ENCODE results near the gene HOXC5. TPM values are rescaled to one million over a fixed set of nuclear protein-coding genes. Genes with fewer than 3 reads are reported as not detected.

Gene HOXC5
- total RNA-seq, 3 donors from 2014 or later: not detected

GRCh38 chr12:54000116-54001114 lies 32.4 kb upstream of the HOXC5 start, which contains the start of gene HOXC9:
TSS of gene HOXC9 (plus strand) at chr12:54000161. CDS start at chr12:54000189, 28 bp downstream.
- DNase-seq (no peak), ATAC-seq (no peak)
- Mint-ChIP-seq H3K27me3 (ENCODE audit: low read depth) (peaks cover 93% of the 10 kb centered on the region), H3K36me3 (ENCODE audit: insufficient read depth) (no peaks in the 10 kb centered on the region), H3K4me1 (ENCODE audit: low read depth) (peaks cover 24% of the 10 kb centered on the region), H3K9me3 (no peaks in the 10 kb centered on the region), H3K4me3 (peak within 1 kb of the TSS; percentile 13)

GRCh38 chr12:54001283-54002187 lies 31.3 kb upstream of the HOXC5 start:
- Mint-ChIP-seq H3K4me3 (no peak overlapping the region), H3K4me1 (ENCODE audit: low read depth) (peaks cover 23% of the 10 kb centered on the region)

DNA sequence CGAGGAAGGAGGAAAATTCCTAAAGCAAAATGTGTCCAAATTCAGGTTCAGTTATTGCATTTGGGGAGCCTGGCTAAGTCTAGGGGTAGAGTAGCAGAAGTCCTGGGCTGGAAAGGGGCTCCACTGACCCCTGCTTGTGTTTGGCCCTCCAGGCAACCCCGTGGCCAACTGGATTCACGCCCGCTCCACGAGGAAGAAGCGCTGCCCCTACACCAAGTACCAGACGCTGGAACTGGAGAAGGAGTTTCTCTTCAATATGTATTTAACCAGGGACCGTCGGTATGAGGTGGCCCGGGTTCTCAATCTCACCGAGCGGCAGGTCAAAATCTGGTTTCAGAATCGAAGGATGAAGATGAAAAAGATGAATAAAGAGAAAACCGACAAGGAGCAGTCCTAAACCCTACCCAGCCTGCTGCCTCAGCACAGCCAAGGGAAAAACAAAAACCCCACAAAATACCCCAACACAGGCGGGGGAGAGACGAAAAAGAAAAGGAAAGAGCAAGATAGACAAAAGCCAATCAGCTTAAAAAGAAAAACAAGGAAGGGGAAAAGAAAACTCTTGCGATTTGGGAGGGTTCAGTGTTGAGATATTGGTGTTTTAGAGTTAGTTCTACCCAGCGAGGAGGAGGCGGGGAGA lies 30.5 kb upstream of the HOXC5 start:
- ATAC-seq (no peak), DNase-seq (no peak)
- no peaks in the 10 kb centered on the region for H3K36me3 Mint-ChIP-seq (ENCODE audit: insufficient read depth)
- peaks cover 98% of the 10 kb centered on the region for H3K27me3 Mint-ChIP-seq (ENCODE audit: low read depth)
- no peak overlapping the region for H3K4me3 Mint-ChIP-seq
- H3K4me1 Mint-ChIP-seq (ENCODE audit: low read depth): peaks cover 18% of the 10 kb centered on the region
- H3K9me3 Mint-ChIP-seq: no peaks in the 10 kb centered on the region

More at GRCh38 chr12:54001283-54002187, 31.3 kb upstream of the HOXC5 start:
- no peaks in the 10 kb centered on the region for H3K36me3 Mint-ChIP-seq (ENCODE audit: insufficient read depth)
- H3K27me3 Mint-ChIP-seq (ENCODE audit: low read depth): peaks cover 95% of the 10 kb centered on the region
- DNase-seq (no peak), ATAC-seq (no peak)
- H3K9me3 Mint-ChIP-seq: no peaks in the 10 kb centered on the region

DNA sequence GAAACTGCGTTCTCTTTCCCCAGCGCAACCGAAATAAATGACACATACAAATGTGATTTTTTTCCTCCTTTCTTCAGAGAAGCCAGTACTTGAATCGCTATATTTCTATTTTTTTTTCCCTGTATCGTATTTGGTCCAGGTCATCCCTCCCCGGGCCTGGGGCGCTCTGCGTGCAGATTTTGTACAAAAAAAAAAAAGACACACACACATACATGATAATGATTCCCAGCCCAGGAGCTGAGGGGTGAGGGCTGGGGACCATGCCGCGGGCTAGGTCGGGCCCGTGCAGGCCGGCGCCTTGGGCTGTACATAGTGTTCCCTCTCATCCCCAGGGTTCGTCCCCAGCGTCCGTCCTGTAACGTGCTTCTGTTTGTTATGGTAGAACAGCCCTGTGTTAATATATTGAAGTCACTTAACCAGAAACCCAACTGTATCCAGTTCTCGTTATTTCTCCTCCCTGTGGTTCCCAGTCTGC lies 29.9 kb upstream of the HOXC5 start:
- H3K4me3 Mint-ChIP-seq: no peak overlapping the region
- ATAC-seq (no peak), DNase-seq (no peak)
- peaks cover 14% of the 10 kb centered on the region for H3K4me1 Mint-ChIP-seq (ENCODE audit: low read depth)
- no peaks in the 10 kb centered on the region for H3K9me3 Mint-ChIP-seq
- peaks cover 98% of the 10 kb centered on the region for H3K27me3 Mint-ChIP-seq (ENCODE audit: low read depth)
- H3K36me3 Mint-ChIP-seq (ENCODE audit: insufficient read depth): no peaks in the 10 kb centered on the region

DNA sequence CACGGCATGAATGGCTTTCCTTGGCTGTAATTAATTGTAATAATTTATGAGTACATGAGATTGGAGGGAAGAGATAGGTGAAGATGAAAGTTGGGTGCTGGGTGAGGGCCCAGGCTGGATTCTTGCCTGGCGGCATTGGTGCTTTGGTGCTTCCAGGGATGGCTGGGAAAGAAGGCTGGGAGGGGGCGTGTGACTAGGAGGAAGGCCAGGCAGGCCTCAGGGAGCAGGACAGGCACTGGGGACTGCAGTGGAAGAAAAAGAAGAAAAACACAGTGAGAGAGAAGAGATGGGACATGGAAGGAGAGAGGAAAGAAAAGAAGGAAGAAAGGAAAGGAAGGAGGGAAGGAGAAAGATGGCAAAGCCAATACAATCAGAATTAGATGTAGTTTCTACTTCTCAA lies 29.2 kb upstream of the HOXC5 start:
- Mint-ChIP-seq H3K4me3 (no peak overlapping the region), H3K4me1 (ENCODE audit: low read depth) (peaks cover 14% of the 10 kb centered on the region), H3K9me3 (no peaks in the 10 kb centered on the region), H3K36me3 (ENCODE audit: insufficient read depth) (no peaks in the 10 kb centered on the region), H3K27me3 (ENCODE audit: low read depth) (peaks cover 97% of the 10 kb centered on the region)
- no peak for ATAC-seq
- no peak for DNase-seq

- no peak for DNase-seq
- Mint-ChIP-seq H3K27me3 (ENCODE audit: low read depth) (peaks cover 93% of the 10 kb centered on the region), H3K4me1 (ENCODE audit: low read depth) (peaks cover 15% of the 10 kb centered on the region), H3K9me3 (no peaks in the 10 kb centered on the region), H3K36me3 (ENCODE audit: insufficient read depth) (no peaks in the 10 kb centered on the region), H3K4me3 (no peak overlapping the region)
- no peak for ATAC-seq
These were observed 28.6 kb upstream of the HOXC5 start for GRCh38 chr12:54004063-54004840.

DNA sequence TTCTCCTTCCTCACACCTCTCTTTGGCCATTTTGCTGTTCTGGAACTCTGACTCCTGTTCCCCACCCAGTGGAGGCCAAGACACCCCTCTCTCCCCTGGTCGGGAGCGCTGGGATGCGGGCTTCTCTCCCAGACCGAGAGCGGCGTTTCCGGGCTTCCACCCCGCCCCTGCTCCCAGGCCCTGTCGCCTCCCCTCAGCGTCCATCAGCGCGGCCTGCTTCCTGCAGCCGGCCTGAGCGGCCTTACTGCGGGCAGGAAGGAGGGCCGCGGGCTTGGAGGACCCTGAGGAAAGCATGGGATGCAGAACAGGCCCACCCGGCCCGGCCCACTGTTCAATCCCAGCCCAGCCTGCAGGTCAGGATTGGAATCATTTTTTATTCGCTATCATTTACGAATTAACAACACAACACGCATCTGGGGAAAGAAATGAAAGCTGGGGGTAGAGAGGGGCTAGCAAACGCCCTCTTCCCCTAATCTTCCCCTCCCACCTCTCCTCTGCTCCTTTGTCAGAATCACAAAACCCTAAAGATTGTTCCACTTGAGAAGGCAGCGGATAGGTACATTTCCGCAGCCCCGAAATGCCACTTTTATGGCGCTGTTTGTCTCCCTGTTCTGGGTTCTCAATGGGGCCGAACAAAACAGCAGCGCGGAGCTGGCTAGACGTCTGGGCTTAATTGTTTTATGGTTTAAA lies 27.9 kb upstream of the HOXC5 start:
- Mint-ChIP-seq H3K4me1 (ENCODE audit: low read depth) (peaks cover 18% of the 10 kb centered on the region), H3K4me3 (no peak overlapping the region), H3K9me3 (no peaks in the 10 kb centered on the region), H3K36me3 (ENCODE audit: insufficient read depth) (no peaks in the 10 kb centered on the region), H3K27me3 (ENCODE audit: low read depth) (peaks cover 93% of the 10 kb centered on the region)
- DNase-seq (no peak), ATAC-seq (no peak)

DNA sequence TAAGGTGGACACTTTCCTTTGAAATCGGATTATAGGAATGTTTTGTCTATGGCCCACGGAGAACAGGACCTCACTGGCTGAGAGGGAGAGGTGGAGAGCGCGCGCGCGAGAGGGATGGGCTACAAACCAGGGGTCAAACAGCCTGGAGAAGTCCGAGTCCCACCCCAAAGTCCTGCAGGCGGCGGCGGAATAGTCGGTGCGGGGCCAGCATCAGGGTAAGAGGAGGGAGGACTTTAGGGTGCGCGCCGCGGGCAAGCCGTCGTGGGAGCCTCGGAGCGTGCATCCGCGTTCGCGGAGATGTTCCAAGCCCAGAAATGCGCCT lies 27.4 kb upstream of the HOXC5 start:
- H3K9me3 Mint-ChIP-seq: no peaks in the 10 kb centered on the region
- H3K4me1 Mint-ChIP-seq (ENCODE audit: low read depth): peaks cover 19% of the 10 kb centered on the region
- DNase-seq (no peak), ATAC-seq (no peak)
- no peaks in the 10 kb centered on the region for H3K36me3 Mint-ChIP-seq (ENCODE audit: insufficient read depth)
- peaks cover 93% of the 10 kb centered on the region for H3K27me3 Mint-ChIP-seq (ENCODE audit: low read depth)
- H3K4me3 Mint-ChIP-seq: no peak overlapping the region

- no peaks in the 10 kb centered on the region for H3K9me3 Mint-ChIP-seq
- DNase-seq: peak; percentile 83
- peak overlapping the region; percentile 82 for H3K4me3 Mint-ChIP-seq
- peak; percentile 82 to 84 for ATAC-seq
- H3K27me3 Mint-ChIP-seq (ENCODE audit: low read depth): peaks cover 92% of the 10 kb centered on the region
- H3K36me3 Mint-ChIP-seq (ENCODE audit: insufficient read depth): no peaks in the 10 kb centered on the region
- H3K4me1 Mint-ChIP-seq (ENCODE audit: low read depth): peaks cover 20% of the 10 kb centered on the region
These were observed 26.8 kb upstream of the HOXC5 start for GRCh38 chr12:54005853-54006558.

DNA sequence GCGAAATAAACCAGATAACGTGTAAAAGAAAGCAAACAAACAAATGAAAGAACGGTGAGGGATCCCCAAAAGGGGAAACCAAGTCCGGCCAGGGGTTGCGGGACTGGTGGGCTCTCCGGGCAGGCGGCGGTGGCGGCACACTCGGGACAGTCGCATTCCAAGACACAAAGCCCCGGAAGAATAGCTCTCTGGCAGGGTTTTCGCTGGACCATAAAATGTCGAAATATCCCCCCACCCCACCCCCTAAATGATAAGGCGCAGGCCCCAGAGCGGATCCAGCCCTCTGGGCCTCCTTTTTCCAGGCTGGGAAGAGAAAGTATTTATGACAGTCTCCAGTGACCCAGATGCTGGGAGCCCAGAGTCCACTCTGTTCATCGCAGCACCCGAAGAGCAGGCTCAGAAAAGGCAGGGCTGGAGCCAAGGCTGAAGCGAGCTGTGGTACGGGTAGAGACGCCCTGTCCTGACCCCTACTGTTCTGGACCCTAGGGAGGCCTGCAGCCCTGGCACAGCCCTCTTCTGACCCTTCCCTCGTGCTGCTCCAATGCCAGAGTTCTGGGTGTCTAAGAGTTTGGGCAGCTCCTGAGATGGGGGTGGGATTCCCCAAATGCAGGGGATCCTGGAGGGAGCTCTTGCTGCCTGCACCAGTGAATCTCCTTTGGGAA lies 26.2 kb upstream of the HOXC5 start:
- no peak for DNase-seq
- peaks cover 92% of the 10 kb centered on the region for H3K27me3 Mint-ChIP-seq (ENCODE audit: low read depth)
- peaks cover 26% of the 10 kb centered on the region for H3K4me1 Mint-ChIP-seq (ENCODE audit: low read depth)

GRCh38 chr12:54007538-54008259 lies 25.2 kb upstream of the HOXC5 start:
- Mint-ChIP-seq H3K9me3 (no peaks in the 10 kb centered on the region), H3K27me3 (ENCODE audit: low read depth) (peaks cover 91% of the 10 kb centered on the region), H3K4me1 (ENCODE audit: low read depth) (peaks cover 21% of the 10 kb centered on the region), H3K36me3 (ENCODE audit: insufficient read depth) (no peaks in the 10 kb centered on the region), H3K4me3 (no peak overlapping the region)
- no peak for DNase-seq
- no peak for ATAC-seq

More for the DNA sequence above, 26.2 kb upstream of the HOXC5 start:
- H3K9me3 Mint-ChIP-seq: no peaks in the 10 kb centered on the region
- no peaks in the 10 kb centered on the region for H3K36me3 Mint-ChIP-seq (ENCODE audit: insufficient read depth)
- H3K4me3 Mint-ChIP-seq: peak overlapping the region; percentile 82
- ATAC-seq: no peak

- no peak for DNase-seq
- H3K27me3 Mint-ChIP-seq (ENCODE audit: low read depth): peaks cover 91% of the 10 kb centered on the region
- no peaks in the 10 kb centered on the region for H3K36me3 Mint-ChIP-seq (ENCODE audit: insufficient read depth)
- no peaks in the 10 kb centered on the region for H3K9me3 Mint-ChIP-seq
- no peak for ATAC-seq
- H3K4me1 Mint-ChIP-seq (ENCODE audit: low read depth): peaks cover 21% of the 10 kb centered on the region
- H3K4me3 Mint-ChIP-seq: no peak overlapping the region
These were observed 24.6 kb upstream of the HOXC5 start for GRCh38 chr12:54008260-54008552.

All from activated T-cell treated with anti-CD3 and anti-CD28 coated beads, Interleukin-2, amount 50 U/mL, for 4 hours (primary cell).